Neural cell (in vitro differentiated cells): ENCODE results near the gene FGF1. TPM values are rescaled to one million over a fixed set of nuclear protein-coding genes. Genes with fewer than 3 reads are reported as not detected.

Experiments
- H2AFZ ChIP-seq: fragments of 200-600, 300-800 bp; sonication (generic), shearing (Covaris generic); 2 replicates; pipeline ENCODE4 v1.6.0; 2014; ENCODE audit warnings: low read depth, mild to moderate bottlenecking, antibody characterized with exemption, low read length, moderate library complexity
- H3F3A ChIP-seq: fragments of 200-600 bp; shearing (Covaris generic); 2 replicates; pipeline ENCODE4 v1.6.1; 2016; ENCODE audit warnings: mild to moderate bottlenecking, moderate library complexity, mixed read lengths, antibody characterized with exemption, low read length; ENCODE audit not compliant: insufficient read depth, poor library complexity, severe bottlenecking
- H3K27ac ChIP-seq: fragments of 200-600, 300-800 bp; sonication (generic), shearing (Covaris generic); 2 replicates; pipeline ENCODE4 v1.5.1; 2014; ENCODE audit warnings: mild to moderate bottlenecking, low read length, moderate library complexity
- H3K27me3 ChIP-seq: fragments of 300-800, 200-600 bp; sonication (generic), shearing (Covaris generic); 2 replicates; pipeline ENCODE4 v1.6.0; 2014; ENCODE audit warnings: mild to moderate bottlenecking, low read depth, low read length, moderate library complexity; ENCODE audit not compliant: insufficient read depth
- H3K36me3 ChIP-seq: fragments of 300-800, 200-600 bp; sonication (generic), shearing (Covaris generic); 2 replicates; pipeline ENCODE4 v1.5.1; 2014; ENCODE audit warnings: mild to moderate bottlenecking, antibody characterized with exemption, low read length, moderate library complexity; ENCODE audit not compliant: insufficient read depth
- H3K4me2 ChIP-seq: fragments of 300-800, 200-600 bp; sonication (generic), shearing (Covaris generic); 2 replicates; pipeline ENCODE4 v1.6.0; 2014; ENCODE audit warnings: mild to moderate bottlenecking, low read length
- H3K4me3 ChIP-seq: fragments of 300-800, 200-600 bp; sonication (generic), shearing (Covaris generic); 2 replicates; pipeline ENCODE4 v1.5.1; 2014; ENCODE audit warnings: mild to moderate bottlenecking, low read length, moderate library complexity
- H3K79me2 ChIP-seq: fragments of 200-600 bp; shearing (Covaris generic); replicated peaks from 2 replicates; pipeline ENCODE4 v1.6.0; 2014; ENCODE audit warnings: mild to moderate bottlenecking, low read length, moderate library complexity; ENCODE audit not compliant: insufficient read depth
- H3K9ac ChIP-seq: fragments of 300-800, 200-600 bp; sonication (generic), shearing (Covaris generic); 2 replicates; pipeline ENCODE4 v1.6.1; 2016; ENCODE audit warnings: mild to moderate bottlenecking, low read length, mixed read lengths
- H3K9me2 ChIP-seq: fragments of 200-600 bp; shearing (Covaris generic); 2 replicates; pipeline ENCODE4 v1.6.1; 2016; ENCODE audit warnings: mild to moderate bottlenecking, low read length, mixed read lengths; ENCODE audit not compliant: insufficient read depth
- H3K9me3 ChIP-seq: fragments of 200-600, 300-800 bp; sonication (generic), shearing (Covaris generic); 2 replicates; pipeline ENCODE4 v1.6.1; 2016; ENCODE audit warnings: mild to moderate bottlenecking, mixed run types, low read length, moderate library complexity, mixed read lengths
- H4K20me1 ChIP-seq: fragments of 200-600 bp; shearing (Covaris generic); 2 replicates; pipeline ENCODE4 v1.6.1; 2016; ENCODE audit warnings: mild to moderate bottlenecking, mixed run types; ENCODE audit not compliant: insufficient read depth
- EP300 ChIP-seq: fragments of 450-650 bp; conservative IDR thresholded peaks from 2 replicates; pipeline ENCODE4 v1.6.1; 2014; ENCODE audit warnings: antibody characterized with exemption, mild to moderate bottlenecking, moderate library complexity; ENCODE audit not compliant: poor library complexity, severe bottlenecking
- EZH2 ChIP-seq: fragments of 200-600, 300-800 bp; shearing (Covaris generic), sonication (generic); IDR thresholded peaks from 2 replicates; pipeline ENCODE4 v1.6.1; 2014; ENCODE audit warnings: antibody characterized with exemption, low read length, borderline replicate concordance, mild to moderate bottlenecking; ENCODE audit not compliant: insufficient read depth, poor library complexity, severe bottlenecking
- MXI1 ChIP-seq: fragments of 450-650 bp; conservative IDR thresholded peaks from 2 replicates; pipeline ENCODE4 v1.6.1; 2014; ENCODE audit warnings: antibody characterized with exemption, mild to moderate bottlenecking; ENCODE audit not compliant: poor library complexity, severe bottlenecking
- POLR2AphosphoS5 ChIP-seq: IDR thresholded peaks from 2 replicates; pipeline ENCODE4 v1.6.1; 2012
- RAD21 ChIP-seq: fragments of 450-650 bp; conservative IDR thresholded peaks from 2 replicates; pipeline ENCODE4 v1.6.1; 2014; ENCODE audit warnings: antibody characterized with exemption, mild to moderate bottlenecking, moderate library complexity
- SMC3 ChIP-seq: fragments of 450-650 bp; conservative IDR thresholded peaks from 2 replicates; pipeline ENCODE4 v1.6.1; 2014; ENCODE audit warnings: antibody characterized with exemption, mild to moderate bottlenecking, moderate library complexity; ENCODE audit not compliant: poor library complexity
- TAF1 ChIP-seq: IDR thresholded peaks from 2 replicates; pipeline ENCODE4 v1.6.1; 2012; ENCODE audit warnings: low read depth
- polyA plus RNA-seq: library from polyadenylated mRNA; depleted of rRNA; stranded (reverse); fragments of >200 nt; gene quantifications from 2 replicates; pipeline ENCODE4 v1.2.3, GENCODE V29; 2014
- TF ChIP-seq, protein P1 (sequence below): IDR thresholded peaks from 2 replicates; pipeline ENCODE4 v1.6.1; 2012; ENCODE audit warnings: borderline replicate concordance
- TF ChIP-seq, protein P2 (sequence below): fragments of 450-650 bp; IDR thresholded peaks from 2 replicates; pipeline ENCODE4 v1.5.1; 2014; ENCODE audit warnings: antibody characterized with exemption, mild to moderate bottlenecking, moderate library complexity; ENCODE audit not compliant: poor library complexity, severe bottlenecking

Gene FGF1
- polyA plus RNA-seq, 1 donor from 2014 or later = not detected

DNA sequence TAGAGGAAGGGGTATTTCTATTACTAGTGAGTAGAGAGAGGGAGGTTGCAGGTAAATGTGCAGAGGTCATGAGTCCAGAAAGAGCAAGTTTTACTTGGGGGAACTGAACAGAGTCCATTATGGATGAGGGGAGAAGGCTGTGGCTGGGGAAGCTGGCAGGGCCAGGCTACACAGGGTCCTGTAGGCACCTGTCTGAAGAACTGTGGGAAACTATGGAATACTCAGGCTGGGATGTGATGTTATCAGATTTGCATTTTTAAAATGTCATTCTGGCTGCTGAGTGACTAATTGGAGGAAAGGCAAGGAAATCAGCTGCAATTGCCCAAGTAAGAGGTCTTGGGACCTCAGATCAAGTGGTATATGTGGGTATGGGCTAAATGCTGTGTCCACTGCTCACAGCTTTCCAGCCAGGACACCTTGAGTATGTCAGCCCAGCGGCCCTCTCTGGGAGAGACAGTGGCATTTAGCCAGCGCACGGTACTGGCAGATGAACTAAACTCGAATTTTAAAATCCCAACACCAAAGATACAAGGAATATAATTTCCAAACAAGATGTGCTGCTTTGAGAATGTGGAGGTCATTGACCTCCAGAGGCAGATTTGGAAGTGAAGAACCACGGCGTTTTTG lies 49.1 kb downstream of the FGF1 start:
- no peak for TF ChIP-seq SMC3
- TF ChIP-seq EP300 = no peak
- no peak for TF ChIP-seq TAF1
- TF ChIP-seq, protein P1, sequence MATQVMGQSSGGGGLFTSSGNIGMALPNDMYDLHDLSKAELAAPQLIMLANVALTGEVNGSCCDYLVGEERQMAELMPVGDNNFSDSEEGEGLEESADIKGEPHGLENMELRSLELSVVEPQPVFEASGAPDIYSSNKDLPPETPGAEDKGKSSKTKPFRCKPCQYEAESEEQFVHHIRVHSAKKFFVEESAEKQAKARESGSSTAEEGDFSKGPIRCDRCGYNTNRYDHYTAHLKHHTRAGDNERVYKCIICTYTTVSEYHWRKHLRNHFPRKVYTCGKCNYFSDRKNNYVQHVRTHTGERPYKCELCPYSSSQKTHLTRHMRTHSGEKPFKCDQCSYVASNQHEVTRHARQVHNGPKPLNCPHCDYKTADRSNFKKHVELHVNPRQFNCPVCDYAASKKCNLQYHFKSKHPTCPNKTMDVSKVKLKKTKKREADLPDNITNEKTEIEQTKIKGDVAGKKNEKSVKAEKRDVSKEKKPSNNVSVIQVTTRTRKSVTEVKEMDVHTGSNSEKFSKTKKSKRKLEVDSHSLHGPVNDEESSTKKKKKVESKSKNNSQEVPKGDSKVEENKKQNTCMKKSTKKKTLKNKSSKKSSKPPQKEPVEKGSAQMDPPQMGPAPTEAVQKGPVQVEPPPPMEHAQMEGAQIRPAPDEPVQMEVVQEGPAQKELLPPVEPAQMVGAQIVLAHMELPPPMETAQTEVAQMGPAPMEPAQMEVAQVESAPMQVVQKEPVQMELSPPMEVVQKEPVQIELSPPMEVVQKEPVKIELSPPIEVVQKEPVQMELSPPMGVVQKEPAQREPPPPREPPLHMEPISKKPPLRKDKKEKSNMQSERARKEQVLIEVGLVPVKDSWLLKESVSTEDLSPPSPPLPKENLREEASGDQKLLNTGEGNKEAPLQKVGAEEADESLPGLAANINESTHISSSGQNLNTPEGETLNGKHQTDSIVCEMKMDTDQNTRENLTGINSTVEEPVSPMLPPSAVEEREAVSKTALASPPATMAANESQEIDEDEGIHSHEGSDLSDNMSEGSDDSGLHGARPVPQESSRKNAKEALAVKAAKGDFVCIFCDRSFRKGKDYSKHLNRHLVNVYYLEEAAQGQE = no peak
- TF ChIP-seq POLR2AphosphoS5 = no peak
- no peak for TF ChIP-seq MXI1
- TF ChIP-seq, protein P2, sequence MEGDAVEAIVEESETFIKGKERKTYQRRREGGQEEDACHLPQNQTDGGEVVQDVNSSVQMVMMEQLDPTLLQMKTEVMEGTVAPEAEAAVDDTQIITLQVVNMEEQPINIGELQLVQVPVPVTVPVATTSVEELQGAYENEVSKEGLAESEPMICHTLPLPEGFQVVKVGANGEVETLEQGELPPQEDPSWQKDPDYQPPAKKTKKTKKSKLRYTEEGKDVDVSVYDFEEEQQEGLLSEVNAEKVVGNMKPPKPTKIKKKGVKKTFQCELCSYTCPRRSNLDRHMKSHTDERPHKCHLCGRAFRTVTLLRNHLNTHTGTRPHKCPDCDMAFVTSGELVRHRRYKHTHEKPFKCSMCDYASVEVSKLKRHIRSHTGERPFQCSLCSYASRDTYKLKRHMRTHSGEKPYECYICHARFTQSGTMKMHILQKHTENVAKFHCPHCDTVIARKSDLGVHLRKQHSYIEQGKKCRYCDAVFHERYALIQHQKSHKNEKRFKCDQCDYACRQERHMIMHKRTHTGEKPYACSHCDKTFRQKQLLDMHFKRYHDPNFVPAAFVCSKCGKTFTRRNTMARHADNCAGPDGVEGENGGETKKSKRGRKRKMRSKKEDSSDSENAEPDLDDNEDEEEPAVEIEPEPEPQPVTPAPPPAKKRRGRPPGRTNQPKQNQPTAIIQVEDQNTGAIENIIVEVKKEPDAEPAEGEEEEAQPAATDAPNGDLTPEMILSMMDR = no peak
- TF ChIP-seq EZH2 = no peak
- no peak for TF ChIP-seq RAD21
- no peaks in the 10 kb centered on the region for H3F3A ChIP-seq
- no peaks in the 10 kb centered on the region for H3K79me2 ChIP-seq
- no peaks in the 10 kb centered on the region for H3K9me2 ChIP-seq
- H3K27me3 ChIP-seq = no peaks in the 10 kb centered on the region
- no peak overlapping the region for H2AFZ ChIP-seq
- H3K36me3 ChIP-seq = no peaks in the 10 kb centered on the region
- no peaks in the 10 kb centered on the region for H4K20me1 ChIP-seq
- no peak overlapping the region for H3K9ac ChIP-seq
- H3K4me2 ChIP-seq = no peak overlapping the region
- no peaks in the 10 kb centered on the region for H3K9me3 ChIP-seq
- no peak overlapping the region for H3K4me3 ChIP-seq
- no peak overlapping the region for H3K27ac ChIP-seq

DNA sequence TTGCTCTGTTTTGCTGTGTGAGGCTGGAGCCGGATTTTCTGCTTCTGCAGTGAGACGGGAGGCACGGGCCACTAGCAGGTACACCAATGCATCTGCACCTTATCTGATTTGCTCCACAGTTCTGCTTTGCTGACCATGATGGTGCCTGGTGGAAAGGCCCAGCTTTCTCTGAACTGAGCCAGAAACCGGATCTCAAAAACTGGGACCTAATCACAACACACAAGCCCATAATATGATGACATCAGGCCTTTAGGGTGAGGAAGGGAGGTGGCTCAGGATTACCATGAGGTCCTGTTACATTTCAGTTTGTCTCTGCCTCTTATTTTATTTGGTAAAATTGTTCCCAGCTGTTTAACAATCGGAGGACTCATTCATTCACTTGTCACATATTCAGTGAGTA lies 49.8 kb downstream of the FGF1 start:
- no peaks in the 10 kb centered on the region for H3K79me2 ChIP-seq
- H3K4me2 ChIP-seq = no peak overlapping the region
- no peaks in the 10 kb centered on the region for H3F3A ChIP-seq
- H4K20me1 ChIP-seq = no peaks in the 10 kb centered on the region
- no peak overlapping the region for H3K27ac ChIP-seq
- no peaks in the 10 kb centered on the region for H3K36me3 ChIP-seq
- H3K9me2 ChIP-seq = no peaks in the 10 kb centered on the region
- H3K4me3 ChIP-seq = no peak overlapping the region
- TF ChIP-seq SMC3 (no peak), POLR2AphosphoS5 (no peak), EZH2 (no peak)
- TF ChIP-seq, protein P1 = no peak
- H2AFZ ChIP-seq = no peak overlapping the region
- H3K27me3 ChIP-seq = no peaks in the 10 kb centered on the region
- H3K9ac ChIP-seq = no peak overlapping the region
- no peaks in the 10 kb centered on the region for H3K9me3 ChIP-seq
